ENCODE data around the gene HACD1. TPM values are rescaled to one million over a fixed set of nuclear protein-coding genes. Genes with fewer than 3 reads are reported as not detected.

Gene HACD1
- total and polyA plus RNA-seq, 2 of the 4 experiments (the other 2 are of a cell fraction): 10.0 to 24.9 TPM

DNA sequence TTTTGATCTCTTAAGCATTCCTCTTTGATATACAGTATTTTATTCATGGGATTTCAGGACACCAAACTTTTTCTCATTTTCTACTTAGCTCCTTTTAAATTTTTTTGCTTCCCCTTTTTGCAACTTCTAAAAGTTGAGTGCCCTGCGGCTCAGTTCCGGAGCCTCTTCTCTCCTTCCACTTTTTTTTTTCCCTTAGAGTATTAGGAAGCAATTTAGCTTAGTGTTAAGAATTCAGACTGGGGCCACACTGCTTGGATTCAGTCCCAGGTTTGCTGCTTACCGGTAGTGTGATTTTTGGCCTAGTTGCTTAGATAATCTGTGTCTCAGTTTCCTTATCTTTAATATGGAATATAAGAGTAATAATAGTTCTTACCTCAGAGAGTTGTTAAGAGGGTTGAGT lies 30.2 kb upstream of the HACD1 start:
- no peak overlapping the region for H2BK15ac ChIP-seq (ENCODE audit: low read depth, low read length)
- H3K79me1 ChIP-seq (ENCODE audit: low read depth in 1 of 2, low read length in 2 of 2): peaks cover 15 to 59% of the 10 kb centered on the region in 2 experiments
- no peaks in the 10 kb centered on the region for H3K27me3 ChIP-seq (ENCODE audit: control insufficient read depth, insufficient read depth, low read length)
- dilution Hi-C loops (cut with HindIII; ENCODE audit: low sequenced_read_pairs, unreplicated experiment) (no loop called here), intact Hi-C loops (cut with micrococcal nuclease) (no loop called here), in situ Hi-C loops (cut with MboI; ENCODE audit: low sequenced_read_pairs) (no loop called here)
- no peak overlapping the region for H4K91ac ChIP-seq (ENCODE audit: insufficient read depth, low read depth, low read length)
- H3K36me3 ChIP-seq (ENCODE audit: control insufficient read depth, insufficient read depth, low read length): no peaks in the 10 kb centered on the region; the same call in 1 of the 2 replicates
- no peak overlapping the region for H2AK9ac ChIP-seq (replicated peaks; ENCODE audit: low read depth, low read length, poor library complexity)
- H2BK5ac ChIP-seq (ENCODE audit: low read depth, low read length, poor library complexity, severe bottlenecking): no peak overlapping the region
- ChIA-PET CTCF (no interaction called here), POLR2A (ENCODE audit: unreplicated experiment) (interaction anchor here (0.6 to 0.7 kb wide), 2 partner anchors 12 to 404 kb away, joined by 3 read pairs; no protein-coding TSS in a partner anchor)
- BruUV-seq (replicated peaks): no TSS peak
- no CpG with 5 or more reads among the region's 3 CpGs for WGBS, 2 experiments (ENCODE audit: extremely low coverage in 2 of 2, insufficient read length in 1 of 2)
- H3K56ac ChIP-seq (ENCODE audit: extremely low read depth, insufficient read depth, low read length): no peak overlapping the region
- TF ChIP-seq, protein P1, sequence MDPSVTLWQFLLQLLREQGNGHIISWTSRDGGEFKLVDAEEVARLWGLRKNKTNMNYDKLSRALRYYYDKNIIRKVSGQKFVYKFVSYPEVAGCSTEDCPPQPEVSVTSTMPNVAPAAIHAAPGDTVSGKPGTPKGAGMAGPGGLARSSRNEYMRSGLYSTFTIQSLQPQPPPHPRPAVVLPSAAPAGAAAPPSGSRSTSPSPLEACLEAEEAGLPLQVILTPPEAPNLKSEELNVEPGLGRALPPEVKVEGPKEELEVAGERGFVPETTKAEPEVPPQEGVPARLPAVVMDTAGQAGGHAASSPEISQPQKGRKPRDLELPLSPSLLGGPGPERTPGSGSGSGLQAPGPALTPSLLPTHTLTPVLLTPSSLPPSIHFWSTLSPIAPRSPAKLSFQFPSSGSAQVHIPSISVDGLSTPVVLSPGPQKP (IDR thresholded peaks at IDR 0.05; ENCODE audit: borderline replicate concordance, low read depth, low read length): no peak
- TF ChIP-seq RCOR1 (IDR thresholded peaks at IDR 0.05; ENCODE audit: insufficient replicate concordance, low read length) (no peak), RFX5 (IDR thresholded peaks at IDR 0.05; ENCODE audit: low read depth, low read length) (no peak), MAFK (IDR thresholded peaks at IDR 0.05; ENCODE audit: low read depth, low read length) (no peak), CEBPB (IDR thresholded peaks at IDR 0.05; ENCODE audit: low read depth, low read length) (no peak), MXI1 (IDR thresholded peaks at IDR 0.05; ENCODE audit: borderline replicate concordance, low read depth, low read length) (no peak), NFE2L2 (IDR thresholded peaks at IDR 0.05; ENCODE audit: low read depth, low read length) (no peak), FOS (IDR thresholded peaks at IDR 0.05; ENCODE audit: low read depth, low read length) (no peak), SMC3 (IDR thresholded peaks at IDR 0.05; ENCODE audit: low read depth, low read length) (no peak), MAZ (IDR thresholded peaks at IDR 0.05; ENCODE audit: borderline replicate concordance, low read depth, low read length) (no peak), POLR2A (IDR thresholded peaks at IDR 0.05; ENCODE audit: low read depth, low read length) (no peak), BHLHE40 (IDR thresholded peaks at IDR 0.05; ENCODE audit: low read depth, low read length) (no peak), RAD21 (IDR thresholded peaks at IDR 0.05; ENCODE audit: low read length) (no peak), CHD1 (IDR thresholded peaks at IDR 0.05; ENCODE audit: low read depth, low read length) (no peak)
- TF ChIP-seq, protein P2, sequence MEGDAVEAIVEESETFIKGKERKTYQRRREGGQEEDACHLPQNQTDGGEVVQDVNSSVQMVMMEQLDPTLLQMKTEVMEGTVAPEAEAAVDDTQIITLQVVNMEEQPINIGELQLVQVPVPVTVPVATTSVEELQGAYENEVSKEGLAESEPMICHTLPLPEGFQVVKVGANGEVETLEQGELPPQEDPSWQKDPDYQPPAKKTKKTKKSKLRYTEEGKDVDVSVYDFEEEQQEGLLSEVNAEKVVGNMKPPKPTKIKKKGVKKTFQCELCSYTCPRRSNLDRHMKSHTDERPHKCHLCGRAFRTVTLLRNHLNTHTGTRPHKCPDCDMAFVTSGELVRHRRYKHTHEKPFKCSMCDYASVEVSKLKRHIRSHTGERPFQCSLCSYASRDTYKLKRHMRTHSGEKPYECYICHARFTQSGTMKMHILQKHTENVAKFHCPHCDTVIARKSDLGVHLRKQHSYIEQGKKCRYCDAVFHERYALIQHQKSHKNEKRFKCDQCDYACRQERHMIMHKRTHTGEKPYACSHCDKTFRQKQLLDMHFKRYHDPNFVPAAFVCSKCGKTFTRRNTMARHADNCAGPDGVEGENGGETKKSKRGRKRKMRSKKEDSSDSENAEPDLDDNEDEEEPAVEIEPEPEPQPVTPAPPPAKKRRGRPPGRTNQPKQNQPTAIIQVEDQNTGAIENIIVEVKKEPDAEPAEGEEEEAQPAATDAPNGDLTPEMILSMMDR (conservative IDR thresholded peaks at IDR 0.05; ENCODE audit: low read depth, low read length): no peak
- TF ChIP-seq, protein P3, sequence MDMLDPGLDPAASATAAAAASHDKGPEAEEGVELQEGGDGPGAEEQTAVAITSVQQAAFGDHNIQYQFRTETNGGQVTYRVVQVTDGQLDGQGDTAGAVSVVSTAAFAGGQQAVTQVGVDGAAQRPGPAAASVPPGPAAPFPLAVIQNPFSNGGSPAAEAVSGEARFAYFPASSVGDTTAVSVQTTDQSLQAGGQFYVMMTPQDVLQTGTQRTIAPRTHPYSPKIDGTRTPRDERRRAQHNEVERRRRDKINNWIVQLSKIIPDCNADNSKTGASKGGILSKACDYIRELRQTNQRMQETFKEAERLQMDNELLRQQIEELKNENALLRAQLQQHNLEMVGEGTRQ (IDR thresholded peaks at IDR 0.05; ENCODE audit: low read depth, low read length): no peak
- H3K14ac ChIP-seq (replicated peaks; ENCODE audit: low read depth, low read length): no peak overlapping the region
- H4K5ac ChIP-seq (ENCODE audit: low read depth, low read length): no peak overlapping the region
- H3K18ac ChIP-seq (ENCODE audit: low read depth, low read length): no peak overlapping the region
- no peak for ATAC-seq (ENCODE audit: low read depth)
- H3K4me2 ChIP-seq (ENCODE audit: low read depth, low read length): no peak overlapping the region
- no peak for DNase-seq
- H3K4me3 ChIP-seq (ENCODE audit: insufficient read depth, low read depth, low read length): no peak overlapping the region
- H2AFZ ChIP-seq (replicated peaks; ENCODE audit: low read length, poor library complexity): no peak overlapping the region
- H3K27ac ChIP-seq (ENCODE audit: insufficient read depth, low read length): no peak overlapping the region
- H2BK120ac ChIP-seq (ENCODE audit: low read depth, low read length): no peak overlapping the region
- H3K9me1 ChIP-seq (ENCODE audit: insufficient read depth, low read length): peaks cover 8% of the 10 kb centered on the region; the same call in 1 of the 2 replicates
- no peak overlapping the region for H4K8ac ChIP-seq (ENCODE audit: low read depth in 2 of 2, low read length in 2 of 2)
- H2AK5ac ChIP-seq (ENCODE audit: low read depth, low read length): no peak overlapping the region
- no peaks in the 10 kb centered on the region for H3K9me3 ChIP-seq (ENCODE audit: control insufficient read depth, insufficient read depth, low read length)
- H3K4me1 ChIP-seq (ENCODE audit: control insufficient read depth, insufficient read depth, low read length): peaks cover 10% of the 10 kb centered on the region
- peaks cover 43% of the 10 kb centered on the region for H4K20me1 ChIP-seq (ENCODE audit: insufficient read depth, low read length)
- no peak overlapping the region for H3K23ac ChIP-seq (ENCODE audit: low read depth, low read length)
- no peak overlapping the region for H3K9ac ChIP-seq (ENCODE audit: low read depth, low read length)
- H3K4ac ChIP-seq (ENCODE audit: low read depth, low read length): no peak overlapping the region
- H2BK20ac ChIP-seq (ENCODE audit: low read depth, low read length): no peak overlapping the region

All from IMR-90 (cell line).